HCT116 (cell line): ENCODE data around the gene STX16. TPM values are rescaled to one million over a fixed set of nuclear protein-coding genes. Genes with fewer than 3 reads are reported as not detected.

Experiments used
- ATAC-seq: fragments of 200-7000 bp; cut with Tn5 transposase; 2 replicates; pipeline ENCODE4 v1.9.1; 2020; ENCODE audit warnings: mild to moderate bottlenecking, moderate library complexity
- BruUV-seq: library from RNA; stranded (reverse); fragments of 400-500 nt; replicated peaks from 2 replicates; lab custom pipeline; 2021; lab: Mats Ljungman, UMichigan
- CTCF ChIA-PET: fragments of 300-600 bp; sonication (Branson Sonifier 250); formaldehyde crosslinking; loops from one replicate; lab custom pipeline; 2021; ENCODE audit warnings: antibody characterized with exemption; lab: Charles Lee
- POLR2A ChIA-PET: fragments of 300-600, 350-600 bp; sonication (Branson Sonifier 250); formaldehyde crosslinking; loops from one replicate; lab custom pipeline; 2021; ENCODE audit warnings: antibody characterized with exemption; lab: Charles Lee
- RAD21 ChIA-PET, 2 experiments: fragments of 300-600 bp; sonication (Branson Sonifier 250); formaldehyde crosslinking; loops; one replicate each; lab custom pipeline; 2023; ENCODE audit warnings: low total read pairs in 2 of 2; ENCODE audit not compliant: uncharacterized antibody in 2 of 2, unreplicated experiment in 2 of 2, low non-redundant PET in 1 of 2; lab: Charles Lee
- DNase-seq: peaks from one replicate; pipeline ENCODE4 v3.0.0-alpha.2; 2010; ENCODE audit warnings: low read depth, low spot score
- H2AFZ ChIP-seq: fragments of 200-600 bp; shearing (Covaris generic), sonication (generic); 2 replicates; pipeline ENCODE4 v1.6.1; 2017; ENCODE audit warnings: low read depth, mixed run types, mixed read lengths, antibody characterized with exemption, low read length; ENCODE audit not compliant: poor library complexity, severe bottlenecking
- H3K27ac ChIP-seq: 2 replicates; pipeline ENCODE4 v1.5.1; 2012; ENCODE audit warnings: low read depth, low read length
- H3K27me3 ChIP-seq: fragments of 200-600 bp; sonication (generic); 2 replicates; pipeline ENCODE4 v1.6.1; 2016; ENCODE audit warnings: mixed run types, low read length, mixed read lengths; ENCODE audit not compliant: insufficient read depth
- H3K36me3 ChIP-seq, 2 experiments: fragments of 200-500 bp in 1 of 2; fragments of 200-600 bp in 1 of 2; sonication (Bioruptor generic) in 1 of 2; sonication (generic) in 1 of 2; 2 replicates each; pipeline versions ENCODE4 v1.5.1 to v1.6.1; 2014 to 2016; ENCODE audit warnings: low read length in 2 of 2, inconsistent platforms in 1 of 2, mixed read lengths in 1 of 2, mixed run types in 1 of 2; ENCODE audit not compliant: insufficient read depth in 2 of 2, control insufficient read depth in 1 of 2
- H3K4me1 ChIP-seq, 2 experiments: fragments of 200-600 bp in 1 of 2; sonication (generic) in 1 of 2; 2 replicates each; pipeline versions ENCODE4 v1.5.1 to v1.6.1; 2012 to 2017; ENCODE audit warnings: low read length in 2 of 2, inconsistent platforms in 1 of 2, mild to moderate bottlenecking in 1 of 2, mixed read lengths in 1 of 2, mixed run types in 1 of 2, moderate library complexity in 1 of 2; ENCODE audit not compliant: insufficient read depth in 2 of 2, control insufficient read depth in 1 of 2
- H3K4me2 ChIP-seq: fragments of 200-600 bp; sonication (generic); 2 replicates; pipeline ENCODE4 v1.6.1; 2017; ENCODE audit warnings: mixed run types, low read length, mixed read lengths
- H3K4me3 ChIP-seq, 2 experiments: fragments of 200-600 bp in 1 of 2; sonication (generic) in 1 of 2; replicated peaks in 1 of 2; 2 replicates each; pipeline ENCODE4 v1.5.1; 2011 to 2016; ENCODE audit warnings: low read length in 2 of 2, control low read depth in 1 of 2, low read depth in 1 of 2, mild to moderate bottlenecking in 1 of 2, mixed read lengths in 1 of 2, mixed run types in 1 of 2
- H3K79me2 ChIP-seq: fragments of 200-600 bp; sonication (generic); 2 replicates; pipeline ENCODE4 v1.6.1; 2017; ENCODE audit warnings: mild to moderate bottlenecking, mixed run types, low read length, moderate library complexity, mixed read lengths; ENCODE audit not compliant: insufficient read depth
- H3K9ac ChIP-seq: fragments of 200-600 bp; sonication (generic); 2 replicates; pipeline ENCODE4 v1.6.1; 2016; ENCODE audit warnings: low read length, mixed read lengths
- H3K9me2 ChIP-seq: fragments of 200-600 bp; sonication (generic), shearing (Covaris generic); 2 replicates; pipeline ENCODE4 v1.6.1; 2017; ENCODE audit warnings: mixed run types, mild to moderate bottlenecking, moderate library complexity; ENCODE audit not compliant: insufficient read depth
- H3K9me3 ChIP-seq, 2 experiments: fragments of 200-500 bp in 1 of 2; fragments of 200-600 bp in 1 of 2; sonication (Bioruptor generic) in 1 of 2; sonication (generic) in 1 of 2; 2 replicates each; pipeline ENCODE4 v1.6.1; 2014 to 2017; ENCODE audit warnings: low read length in 2 of 2, mixed read lengths in 2 of 2, inconsistent platforms in 1 of 2, low read depth in 1 of 2, mild to moderate bottlenecking in 1 of 2, mixed run types in 1 of 2, moderate library complexity in 1 of 2; ENCODE audit not compliant: control insufficient read depth in 1 of 2, insufficient read depth in 1 of 2
- H4K20me1 ChIP-seq: fragments of 200-600 bp; sonication (generic), shearing (Covaris generic); 2 replicates; pipeline ENCODE4 v1.6.1; 2017; ENCODE audit warnings: mixed run types, mild to moderate bottlenecking, moderate library complexity; ENCODE audit not compliant: insufficient read depth
- ATF3 ChIP-seq: IDR thresholded peaks from 2 replicates; pipeline ENCODE4 v1.6.1; 2012
- CBX3 ChIP-seq: IDR thresholded peaks from 2 replicates; pipeline ENCODE4 v1.6.1; 2012; ENCODE audit warnings: low read depth
- CEBPB ChIP-seq: IDR thresholded peaks from 2 replicates; pipeline ENCODE4 v1.6.1; 2012; ENCODE audit warnings: low read depth
- ELF1 ChIP-seq: IDR thresholded peaks from 2 replicates; pipeline ENCODE4 v1.6.1; 2012; ENCODE audit warnings: low read depth, borderline replicate concordance
- EZH2phosphoT487 ChIP-seq: fragments of 200-600 bp; IDR thresholded peaks from 2 replicates; pipeline ENCODE4 v1.6.1; 2018; ENCODE audit warnings: antibody characterized with exemption, borderline replicate concordance
- FOSL1 ChIP-seq: IDR thresholded peaks from 2 replicates; pipeline ENCODE4 v1.6.1; 2012; ENCODE audit warnings: low read depth
- POLR2A ChIP-seq: IDR thresholded peaks from 2 replicates; pipeline ENCODE4 v1.7.0; 2011; ENCODE audit warnings: borderline replicate concordance; ENCODE audit not compliant: insufficient read depth, insufficient read length; ENCODE audit errors: extremely low read depth
- REST ChIP-seq: IDR thresholded peaks from 2 replicates; pipeline ENCODE4 v1.6.1; 2012; ENCODE audit warnings: low read depth
- SP1 ChIP-seq: IDR thresholded peaks from 2 replicates; pipeline ENCODE4 v1.6.1; 2012; ENCODE audit warnings: low read depth
- ZBTB33 ChIP-seq: IDR thresholded peaks from 2 replicates; pipeline ENCODE4 v1.6.1; 2011; ENCODE audit warnings: mild to moderate bottlenecking, low read length, moderate library complexity; ENCODE audit not compliant: insufficient replicate concordance; ENCODE audit errors: extremely low read depth
- ZNF274 ChIP-seq: fragments of 200-500 bp; sonication (Bioruptor generic); IDR thresholded peaks from 2 replicates; pipeline ENCODE4 v1.6.1; 2014; ENCODE audit warnings: mild to moderate bottlenecking, low read depth, low read length, inconsistent platforms
- intact Hi-C: fragments of 100-400 bp; cut with micrococcal nuclease; formaldehyde crosslinking; loops from 2 replicates; pipeline ENCODE4 v1.10.0; 2022
- total RNA-seq: library from RNA; stranded (reverse); gene quantifications from one replicate; pipeline ENCODE4 v1.2.1, GENCODE V29; 2021; ENCODE audit not compliant: unreplicated experiment

STX16 gene
- total RNA-seq, 1 experiment from 2014 or later, result 55.1 TPM

GRCh38 chr20:58649288-58650180 is 1.5 kb upstream of the STX16 start:
- Histone ChIP-seq H4K20me1 (no peaks in the 10 kb centered on the region), H3K79me2 (peaks cover 35% of the 10 kb centered on the region), H3K27ac (peak overlapping the region; percentile 77; the same call in 1 of the 2 replicates), H3K4me2 (no peak overlapping the region), H2AFZ (no peak overlapping the region), H3K27me3 (no peaks in the 10 kb centered on the region), H3K36me3 (no peaks in the 10 kb centered on the region; a peak in 1 of 4 replicates), H3K9me2 (no peaks in the 10 kb centered on the region), H3K9me3 (no peaks in the 10 kb centered on the region), H3K4me1 (peaks cover 3 to 21% of the 10 kb centered on the region in 2 experiments; a peak in 3 of 4 replicates), H3K4me3 (no peak overlapping the region), H3K9ac (no peak overlapping the region)
- intact Hi-C loops, result loop anchor here (5.0 to 10.0 kb wide), 3 partner anchors 167 to 405 kb away; no protein-coding TSS in a partner anchor
- ATAC-seq (no peak), DNase-seq (no peak)
- no TSS peak for BruUV-seq
- ChIA-PET POLR2A (no interaction called here), RAD21 (no interaction called here), CTCF (no interaction called here)
- no peak for TF ChIP-seq CEBPB
- no peak for TF ChIP-seq EZH2phosphoT487
- no peak for TF ChIP-seq ZBTB33
- TF ChIP-seq ELF1, result no peak
- no peak for TF ChIP-seq ZNF274
- no peak for TF ChIP-seq FOSL1
- TF ChIP-seq CBX3, result no peak
- TF ChIP-seq POLR2A, result no peak
- no peak for TF ChIP-seq SP1
- no peak for TF ChIP-seq REST
- no peak for TF ChIP-seq ATF3
